DOHH2 (cell line): ENCODE results near the gene POU2F1.

Source experiments
- H3F3A ChIP-seq: fragments of 200-600 bp; sonication (generic), shearing (Covaris generic); 2 replicates; pipeline ENCODE4 v1.6.0; 2016; ENCODE audit warnings: antibody characterized with exemption, mild to moderate bottlenecking; ENCODE audit not compliant: control insufficient read depth, insufficient read depth
- H3K27ac ChIP-seq: fragments of 200-600 bp; sonication (generic); 2 replicates; pipeline ENCODE4 v1.5.1; 2014; ENCODE audit warnings: low read depth, mild to moderate bottlenecking, low read length, moderate library complexity
- H3K27me3 ChIP-seq: fragments of 200-600 bp; sonication (generic); 2 replicates; pipeline ENCODE4 v1.6.1; 2014; ENCODE audit warnings: mild to moderate bottlenecking, low read length, mixed read lengths; ENCODE audit not compliant: control insufficient read depth
- H3K36me3 ChIP-seq: fragments of 200-600 bp; sonication (generic); 2 replicates; pipeline ENCODE4 v1.6.1; 2014; ENCODE audit warnings: mild to moderate bottlenecking, low read length, moderate library complexity, mixed read lengths; ENCODE audit not compliant: control insufficient read depth
- H3K4me1 ChIP-seq: fragments of 200-600 bp; sonication (generic); 2 replicates; pipeline ENCODE4 v1.6.1; 2014; ENCODE audit warnings: mild to moderate bottlenecking, low read length, mixed read lengths; ENCODE audit not compliant: control insufficient read depth
- H3K4me2 ChIP-seq: fragments of 200-600 bp; sonication (generic); 2 replicates; pipeline ENCODE4 v1.6.0; 2014; ENCODE audit warnings: mild to moderate bottlenecking, low read length, moderate library complexity
- H3K4me3 ChIP-seq: fragments of 200-600 bp; sonication (generic); 2 replicates; pipeline ENCODE4 v1.5.1; 2014; ENCODE audit warnings: mild to moderate bottlenecking, low read length, mixed read lengths
- H3K79me2 ChIP-seq: fragments of 200-600 bp; sonication (generic); 2 replicates; pipeline ENCODE4 v1.6.1; 2014; ENCODE audit warnings: mild to moderate bottlenecking, low read length, mixed read lengths; ENCODE audit not compliant: control insufficient read depth
- H3K9me2 ChIP-seq: fragments of 200-600 bp; sonication (generic); replicated peaks from 2 replicates; pipeline ENCODE4 v1.6.1; 2014; ENCODE audit warnings: mild to moderate bottlenecking, low read length, mixed read lengths; ENCODE audit not compliant: control insufficient read depth
- H3K9me3 ChIP-seq: fragments of 200-600 bp; sonication (generic); 2 replicates; pipeline ENCODE4 v1.6.1; 2014; ENCODE audit warnings: antibody characterized with exemption, low read length, mixed read lengths; ENCODE audit not compliant: control insufficient read depth, insufficient read depth
- H4K20me1 ChIP-seq: fragments of 200-600 bp; sonication (generic); 2 replicates; pipeline ENCODE4 v1.6.0; 2014; ENCODE audit warnings: low read depth, mild to moderate bottlenecking, antibody characterized with exemption, low read length, moderate library complexity; ENCODE audit not compliant: control insufficient read depth, insufficient read depth
- CTCF ChIP-seq: fragments of 200-600 bp; sonication (generic); IDR thresholded peaks from one replicate; pipeline ENCODE4 v1.5.1; 2014; ENCODE audit warnings: antibody characterized with exemption, mild to moderate bottlenecking, low read depth, low read length; ENCODE audit not compliant: poor library complexity, severe bottlenecking
- EZH2phosphoT487 ChIP-seq: fragments of 200-600 bp; sonication (generic); IDR thresholded peaks from 2 replicates; pipeline ENCODE4 v1.6.1; 2017; ENCODE audit warnings: borderline replicate concordance, mild to moderate bottlenecking, antibody characterized with exemption, low read length, moderate library complexity, mixed read lengths

Gene POU2F1

GRCh38 chr1:167184081-167184480 is 36.6 kb upstream of the POU2F1 start:
- Histone ChIP-seq H4K20me1 (no peaks in the 10 kb centered on the region), H3K9me3 (no peaks in the 10 kb centered on the region), H3K27me3 (no peaks in the 10 kb centered on the region), H3K4me3 (no peak overlapping the region), H3K79me2 (no peaks in the 10 kb centered on the region), H3K4me1 (no peaks in the 10 kb centered on the region), H3K4me2 (no peak overlapping the region), H3K36me3 (no peaks in the 10 kb centered on the region), H3K27ac (no peak overlapping the region), H3K9me2 (no peaks in the 10 kb centered on the region), H3F3A (no peaks in the 10 kb centered on the region)
- TF ChIP-seq CTCF (no peak), EZH2phosphoT487 (no peak)

DNA sequence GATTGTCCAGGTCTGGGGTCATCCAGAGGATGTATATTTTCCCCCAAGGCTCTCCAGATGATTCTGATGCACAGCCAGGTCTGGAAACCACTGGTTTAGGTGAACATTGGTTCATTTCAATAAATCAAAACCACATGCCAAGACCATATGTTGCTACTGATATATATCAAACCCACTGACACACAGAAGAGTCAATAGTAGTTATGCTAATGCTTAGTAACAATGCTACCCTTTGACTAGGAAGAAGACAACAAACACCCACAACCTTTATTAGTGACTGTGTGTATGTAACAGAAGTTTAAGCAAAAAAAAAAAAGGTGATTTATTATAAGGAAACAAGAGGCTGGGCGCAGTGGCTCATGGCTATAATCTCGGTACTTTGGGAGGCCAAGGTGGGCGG is 35.6 kb upstream of the POU2F1 start:
- Histone ChIP-seq H3K27me3 (no peaks in the 10 kb centered on the region), H3K79me2 (no peaks in the 10 kb centered on the region), H4K20me1 (no peaks in the 10 kb centered on the region), H3K4me2 (no peak overlapping the region), H3K36me3 (no peaks in the 10 kb centered on the region), H3F3A (no peaks in the 10 kb centered on the region), H3K9me2 (no peaks in the 10 kb centered on the region), H3K4me3 (no peak overlapping the region), H3K27ac (no peak overlapping the region), H3K4me1 (no peaks in the 10 kb centered on the region), H3K9me3 (no peaks in the 10 kb centered on the region)
- TF ChIP-seq EZH2phosphoT487 = no peak
- TF ChIP-seq CTCF = no peak

DNA sequence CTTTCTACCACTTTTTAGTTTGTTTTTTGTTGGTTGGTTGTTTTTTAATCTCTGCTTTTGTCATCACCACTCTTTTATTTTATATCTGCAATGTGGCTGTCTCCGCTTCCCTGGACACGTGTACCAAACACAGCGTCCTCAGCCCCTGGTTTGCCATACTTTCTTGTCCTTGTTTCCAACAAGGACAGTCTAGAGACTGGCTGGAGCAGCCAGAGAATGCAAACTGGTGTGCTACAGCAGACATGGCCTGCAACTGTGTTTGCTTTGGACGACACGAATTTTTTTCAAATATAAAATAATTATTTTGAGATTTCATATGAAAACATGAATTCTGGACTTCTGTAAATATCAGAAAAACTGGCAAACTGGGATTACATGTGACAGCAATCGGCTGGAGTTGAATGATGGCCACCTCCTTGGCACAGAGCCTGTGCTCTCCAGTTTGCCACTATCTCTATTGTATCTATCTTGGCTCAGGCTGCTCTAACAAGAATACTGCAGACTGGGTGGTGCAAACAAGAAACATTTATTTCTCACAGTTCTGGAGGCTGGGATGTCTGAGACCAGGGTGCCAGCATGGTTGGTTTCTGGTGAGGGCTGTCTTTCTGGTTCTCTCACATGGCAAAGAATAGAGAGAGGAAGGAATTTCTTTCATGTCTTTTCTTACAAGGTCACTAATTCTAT is 34.6 kb upstream of the POU2F1 start:
- no peaks in the 10 kb centered on the region for H3K79me2 ChIP-seq
- H3K36me3 ChIP-seq = no peaks in the 10 kb centered on the region
- H4K20me1 ChIP-seq = no peaks in the 10 kb centered on the region
- no peaks in the 10 kb centered on the region for H3F3A ChIP-seq
- no peak overlapping the region for H3K27ac ChIP-seq
- no peaks in the 10 kb centered on the region for H3K27me3 ChIP-seq
- no peaks in the 10 kb centered on the region for H3K9me2 ChIP-seq
- no peak overlapping the region for H3K4me3 ChIP-seq
- H3K4me1 ChIP-seq = no peaks in the 10 kb centered on the region
- no peak overlapping the region for H3K4me2 ChIP-seq
- TF ChIP-seq EZH2phosphoT487 (no peak), CTCF (no peak)
- no peaks in the 10 kb centered on the region for H3K9me3 ChIP-seq
